Adrenal gland (tissue), 12 donors: ENCODE measurements around the gene E2F1. TPM values are rescaled to one million over a fixed set of nuclear protein-coding genes. Genes with fewer than 3 reads are reported as not detected.
"Not testable (repeated sequence)": the region's sequence is repeated elsewhere in the genome, so short reads cannot be mapped to it uniquely, and the experiment has no call there.

Experiments used
- DNase-seq, 7 donors: peaks; one replicate each; pipeline ENCODE4 v3.0.0-alpha.2; 2019 to 2020
- H3K27ac ChIP-seq, 5 donors: fragments of 200-600 bp; sonication (generic) in 4 of 5; 1 replicate in 3 of 5; 2 replicates in 2 of 5; pipeline versions ENCODE4 v1.5.1 to v1.8.0; 2016 to 2020; ENCODE audit warnings: mild to moderate bottlenecking in 1 of 5
- H3K27me3 ChIP-seq: fragments of 200-600 bp; 2 replicates; pipeline ENCODE4 v1.8.0; 2021
- H3K36me3 ChIP-seq, 2 donors: fragments of 200-600 bp; replicated peaks in 1 of 2; 1 replicate in 1 of 2; 2 replicates in 1 of 2; pipeline versions ENCODE4 v1.5.1 to v1.8.0; 2018 to 2022
- H3K4me1 ChIP-seq, 2 donors: fragments of 200-600 bp; replicated peaks in 1 of 2; 1 replicate in 1 of 2; 2 replicates in 1 of 2; pipeline versions ENCODE4 v1.5.1 to v1.8.0; 2018 to 2021
- H3K4me3 ChIP-seq, 4 donors: fragments of 200-600 bp; sonication (generic) in 3 of 4; one replicate each; pipeline ENCODE4 v1.5.1; 2016 to 2018
- H3K9me3 ChIP-seq, 3 donors: fragments of 200-600 bp; sonication (generic) in 1 of 3; replicated peaks in 1 of 3; 1 replicate in 2 of 3; 2 replicates in 1 of 3; pipeline versions ENCODE4 v1.5.1 to v1.8.0; 2016 to 2021
- CTCF ChIP-seq, 6 experiments: fragments of 450-650 bp in 4 of 6; fragments of 200-600 bp in 2 of 6; sonication (generic) in 1 of 6; IDR thresholded peaks; 1 replicate in 5 of 6; 2 replicates in 1 of 6; pipeline versions ENCODE4 v1.5.1 to v1.8.0; 2016 to 2021; ENCODE audit warnings: antibody characterized with exemption in 6 of 6, mild to moderate bottlenecking in 2 of 6, moderate library complexity in 1 of 6
- POLR2A ChIP-seq, 2 donors: fragments of 450-650 bp; IDR thresholded peaks; one replicate each; pipeline ENCODE4 v1.6.1; 2017; ENCODE audit warnings: antibody characterized with exemption in 2 of 2, mild to moderate bottlenecking in 2 of 2, moderate library complexity in 1 of 2
- WGBS, 4 donors: extraction: QIAGEN DNeasy Blood & Tissue Kit in 2 of 4; methylation state at CpG; one replicate each; pipeline versions ENCODE4 v1.1.5 to v1.1.7; 2013 to 2017; 5-methylcytosine and 5-hydroxymethylcytosine counted together
- intact Hi-C, 2 donors: fragments of 100-400 bp; cut with DNase I; formaldehyde crosslinking; loops; one replicate each; pipeline versions ENCODE4 v1.14.1 to v1.15.0; 2022 to 2023
- polyA plus RNA-seq, 3 donors: library from polyadenylated mRNA; stranded (reverse); fragments of 200-250 nt in 2 of 3; fragments of 350-450 nt in 1 of 3; fragmentation: Illumina TruSeq in 1 of 3; extraction: RNeasy Lipid Tissue Mini Kit (QIAGEN cat#74804) in 1 of 3; gene quantifications; one replicate each; pipeline ENCODE4 v1.2.3, GENCODE V29; 2013 to 2014
- total RNA-seq, 9 donors: library from RNA; depleted of rRNA in 4 of 9; stranded (reverse); fragments of >200 nt in 4 of 9; fragments of 120-200 nt in 1 of 9; fragmentation: NEBNext Ultra II Directional in 1 of 9; extraction: Animal tissue kit (Norgen Biotek cat#: 25700) in 1 of 9; gene quantifications; one replicate each; pipeline versions ENCODE4 v1.1.0 to v1.2.4, GENCODE V29; 2013 to 2023
- donor health status: healthy with polysubstance abuse.
- donor health status: Bipolar disorder and iron deficiency.
- donor health status: DM: yes; HTN: yes; CAD: no.
- donor health status: DM: no; HTN: no; CAD: no.
- donor health status: DM: no; HTN: no; CAD: no.
- donor health status: DM: yes; HTN: yes; CAD: no.

E2F1 gene
- total and polyA plus RNA-seq, 12 donors = 3.0 to 15.7 (median 5.7) TPM

- Histone ChIP-seq H3K4me1 (peaks cover 0 to 2% of the 10 kb centered on the region in 2 donors), H3K4me3 (no peak overlapping the region), H3K27ac (no peak overlapping the region), H3K27me3 (no peaks in the 10 kb centered on the region), H3K36me3 (peaks cover 0 to 22% of the 10 kb centered on the region in 2 donors), H3K9me3 (no peaks in the 10 kb centered on the region)
- TF ChIP-seq CTCF (IDR thresholded peaks at IDR 0.05) = no peak
- TF ChIP-seq POLR2A (IDR thresholded peaks at IDR 0.05) = no peak
- DNase-seq = no peak
- intact Hi-C loops = loop anchor here in 1 of 2 donors (5.0 kb wide), 1 partner anchor 195 kb away; no protein-coding TSS in a partner anchor
- 76 to 90% (median 87%) methylated on average over 10 to 11 of the region's 11 CpGs for WGBS, 4 donors
Measured at GRCh38 chr20:33647603-33648395, 38.4 kb downstream of the E2F1 start.

GRCh38 chr20:33646959-33647602 lies 39.1 kb downstream of the E2F1 start:
- peak in 1 of 7 donors; percentile 27 for DNase-seq
- intact Hi-C loops = loop anchor here in 1 of 2 donors (5.0 kb wide), 1 partner anchor 195 kb away; no protein-coding TSS in a partner anchor
- WGBS, 4 donors = 86 to 91% (median 89%) methylated on average over 12 to 14 of the region's 14 CpGs

GRCh38 chr20:33646191-33646590 lies 40.0 kb downstream of the E2F1 start:
- Histone ChIP-seq H3K9me3 (no peaks in the 10 kb centered on the region), H3K27me3 (no peaks in the 10 kb centered on the region), H3K4me1 (no peaks in the 10 kb centered on the region), H3K36me3 (peaks cover 0 to 28% of the 10 kb centered on the region in 2 donors), H3K27ac (no peak overlapping the region), H3K4me3 (no peak overlapping the region)
- no peak for TF ChIP-seq POLR2A (IDR thresholded peaks at IDR 0.05)
- no peak for TF ChIP-seq CTCF (IDR thresholded peaks at IDR 0.05)
- 94 to 98% (median 96%) methylated on average over 5 of the region's 5 CpGs for WGBS, 4 donors
- peak in 1 of 7 donors; percentile 36 for DNase-seq
- intact Hi-C loops = loop anchor here in 1 of 2 donors (5.0 kb wide), 1 partner anchor 194 kb away; no protein-coding TSS in a partner anchor

More at GRCh38 chr20:33646959-33647602, 39.1 kb downstream of the E2F1 start:
- H3K36me3 ChIP-seq = peaks cover 0 to 28% of the 10 kb centered on the region in 2 donors
- H3K4me1 ChIP-seq, H3K4me3 ChIP-seq, H3K9me3 ChIP-seq, H3K27me3 ChIP-seq, H3K27ac ChIP-seq: not testable (repeated sequence)

- TF ChIP-seq POLR2A (IDR thresholded peaks at IDR 0.05) (no peak), CTCF (IDR thresholded peaks at IDR 0.05) (no peak)
- WGBS, 4 donors = 78 to 97% (median 94%) methylated on average over 2 of the region's 2 CpGs
- peak in 1 of 7 donors; percentile 50 for DNase-seq
- Histone ChIP-seq H3K9me3 (no peaks in the 10 kb centered on the region), H3K27me3 (no peaks in the 10 kb centered on the region), H3K4me3 (no peak overlapping the region), H3K4me1 (no peaks in the 10 kb centered on the region), H3K27ac (no peak overlapping the region), H3K36me3 (peaks cover 0 to 33% of the 10 kb centered on the region in 2 donors)
- intact Hi-C loops = loop anchor here in 1 of 2 donors (5.0 kb wide), 1 partner anchor 193 kb away; no protein-coding TSS in a partner anchor
Measured at GRCh38 chr20:33645396-33645795, 40.8 kb downstream of the E2F1 start.
